ENCODE measurements around the gene TCF7L2.

The TCF7L2 gene

DNA sequence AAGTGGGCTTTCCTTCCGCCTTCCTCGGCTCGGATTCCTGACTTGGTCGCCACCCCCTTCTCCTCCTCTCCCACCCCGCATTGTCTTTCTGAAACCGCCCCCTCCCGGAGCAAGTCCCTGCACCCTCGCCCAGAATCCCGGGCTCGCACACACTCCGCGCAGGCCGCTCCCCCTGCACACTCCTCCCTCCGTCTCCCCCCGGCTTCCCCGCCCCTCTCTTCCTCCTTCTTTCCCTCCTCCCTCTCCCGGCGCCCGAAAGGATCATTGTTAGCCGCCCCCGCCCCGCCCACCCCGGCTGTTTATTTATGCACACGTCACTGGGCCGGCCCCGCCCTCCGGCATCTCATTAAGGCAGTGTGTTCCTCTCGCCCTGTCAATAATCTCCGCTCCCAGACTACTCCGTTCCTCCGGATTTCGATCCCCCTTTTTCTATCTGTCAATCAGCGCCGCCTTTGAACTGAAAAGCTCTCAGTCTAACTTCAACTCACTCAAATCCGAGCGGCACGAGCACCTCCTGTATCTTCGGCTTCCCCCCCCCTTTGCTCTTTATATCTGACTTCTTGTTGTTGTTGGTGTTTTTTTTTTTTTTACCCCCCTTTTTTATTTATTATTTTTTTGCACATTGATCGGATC lies at the start of gene TCF7L2:
Gene TCF7L2 (plus strand): TSS at position 373 of the 633 bp plus-strand sequence. CDS start 510 bp downstream, outside the sequence.
- DNase-seq (ENCODE audit: low spot score): peak; percentile 88

GRCh38 chr10:112902730-112903129 lies 47.3 kb upstream of the TCF7L2 start:
- DNase-seq (ENCODE audit: low spot score): no peak

GRCh38 chr10:112904000-112904399 lies 46.0 kb upstream of the TCF7L2 start:
- no peak for DNase-seq (ENCODE audit: low spot score)

DNA sequence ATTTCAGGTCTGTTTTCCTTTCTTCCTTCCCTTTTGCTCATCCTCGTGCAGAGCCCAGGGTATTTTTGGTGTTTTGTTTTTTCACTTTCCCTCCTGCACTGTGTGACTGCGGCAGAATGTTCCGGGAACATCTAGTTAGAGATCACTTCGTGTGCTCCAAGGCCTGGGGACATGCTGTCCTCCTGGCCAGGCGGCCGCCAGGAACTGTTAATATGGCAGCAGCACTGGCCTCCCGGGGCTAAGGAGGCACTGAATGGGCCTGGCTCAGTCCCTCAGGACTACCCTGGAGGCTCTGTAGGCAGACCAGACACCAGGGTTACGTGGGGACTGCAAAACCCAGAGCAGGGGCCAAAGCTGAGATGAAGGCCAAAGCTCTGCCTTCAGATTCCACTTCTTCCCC lies 43.1 kb upstream of the TCF7L2 start:
- no peak for DNase-seq (ENCODE audit: low spot score)

- DNase-seq (ENCODE audit: low spot score): no peak
Measured at GRCh38 chr10:112907893-112908292, 42.2 kb upstream of the TCF7L2 start.

- DNase-seq (ENCODE audit: low spot score): no peak
Measured at GRCh38 chr10:112911206-112911605, 38.8 kb upstream of the TCF7L2 start.

- DNase-seq (ENCODE audit: low spot score): no peak
Measured at GRCh38 chr10:112912410-112912928, 37.6 kb upstream of the TCF7L2 start.

DNA sequence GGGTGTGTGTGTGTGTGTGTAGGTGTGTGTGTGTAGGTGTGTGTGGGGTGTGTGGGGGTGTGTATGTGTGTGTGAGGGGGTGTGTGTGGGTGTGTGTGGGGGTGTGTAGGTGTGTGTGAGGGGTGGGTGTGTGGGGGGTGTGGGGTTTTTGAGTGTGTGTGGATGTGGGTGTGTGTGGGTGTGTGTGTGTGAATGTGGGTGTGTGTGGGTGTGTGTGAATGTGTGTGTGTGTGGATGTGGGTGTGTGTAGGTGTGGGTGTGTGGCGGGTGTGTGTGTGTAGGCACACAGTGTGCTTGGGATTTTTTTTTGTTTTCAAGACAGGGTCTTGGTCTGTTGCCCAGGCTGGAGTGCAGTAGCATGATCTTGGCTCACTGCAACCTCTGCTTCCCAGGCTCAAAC lies 36.8 kb upstream of the TCF7L2 start:
- no peak for DNase-seq (ENCODE audit: low spot score)

DNA sequence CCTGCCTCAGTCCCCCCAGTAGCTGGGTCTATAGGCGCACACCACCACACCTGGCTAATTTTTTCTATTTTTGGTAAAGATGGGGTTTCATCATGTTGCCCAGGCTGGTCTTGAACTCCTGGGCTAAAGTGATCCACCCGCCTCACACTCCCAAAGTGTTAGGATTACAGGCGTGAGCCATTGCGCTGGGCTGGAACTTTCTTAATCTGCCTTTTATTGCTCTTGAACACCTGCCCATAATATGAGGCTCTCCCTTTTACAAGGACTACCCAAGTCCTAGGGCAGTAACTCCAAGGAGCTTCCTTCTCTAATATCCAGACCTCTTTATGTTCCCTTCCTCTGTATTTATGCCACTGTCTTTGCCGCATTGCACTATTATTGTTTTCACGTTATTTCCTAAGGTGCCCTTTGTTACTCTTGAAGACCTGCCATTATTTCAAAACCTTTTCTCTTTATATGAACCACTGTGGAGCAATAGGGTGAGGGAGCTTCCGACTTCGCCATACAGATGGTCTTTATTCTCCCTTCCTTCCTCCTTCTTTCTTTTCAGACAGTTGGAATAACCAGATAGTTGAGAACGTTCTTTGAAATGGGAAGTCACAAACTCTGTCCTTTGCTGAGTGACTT lies 36.3 kb upstream of the TCF7L2 start:
- DNase-seq (ENCODE audit: low spot score): no peak

DNA sequence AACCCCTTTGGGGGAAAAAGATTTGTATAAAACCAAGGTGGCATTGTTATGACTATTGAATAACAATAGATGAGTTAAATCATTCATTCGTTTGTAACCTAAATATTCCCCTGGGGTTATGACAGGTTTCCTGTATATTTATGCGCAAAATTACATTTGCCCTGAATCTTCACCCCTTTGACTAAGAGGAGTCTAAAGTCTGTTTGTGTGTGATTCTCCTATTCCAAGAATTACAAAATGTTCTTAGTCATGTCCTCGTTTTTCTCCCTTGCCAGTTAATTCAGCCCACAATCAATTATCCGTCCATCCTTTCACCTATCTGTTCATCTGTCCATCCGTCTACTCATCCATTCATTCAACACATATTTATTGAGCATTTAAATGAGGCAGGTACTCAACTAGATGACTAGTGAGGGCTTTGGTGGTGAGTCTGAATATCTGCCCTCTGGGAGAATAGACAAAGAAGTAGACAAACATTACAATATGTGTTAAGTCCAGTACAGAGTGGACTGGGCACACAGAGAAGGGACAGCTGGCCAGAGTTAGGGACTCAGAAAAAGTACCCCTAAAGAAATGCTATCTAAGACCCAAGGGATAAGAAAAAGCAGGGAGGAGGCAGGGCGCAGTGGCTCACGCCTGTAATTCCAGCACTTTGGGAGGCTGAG lies 35.6 kb upstream of the TCF7L2 start:
- DNase-seq (ENCODE audit: low spot score): no peak

DNA sequence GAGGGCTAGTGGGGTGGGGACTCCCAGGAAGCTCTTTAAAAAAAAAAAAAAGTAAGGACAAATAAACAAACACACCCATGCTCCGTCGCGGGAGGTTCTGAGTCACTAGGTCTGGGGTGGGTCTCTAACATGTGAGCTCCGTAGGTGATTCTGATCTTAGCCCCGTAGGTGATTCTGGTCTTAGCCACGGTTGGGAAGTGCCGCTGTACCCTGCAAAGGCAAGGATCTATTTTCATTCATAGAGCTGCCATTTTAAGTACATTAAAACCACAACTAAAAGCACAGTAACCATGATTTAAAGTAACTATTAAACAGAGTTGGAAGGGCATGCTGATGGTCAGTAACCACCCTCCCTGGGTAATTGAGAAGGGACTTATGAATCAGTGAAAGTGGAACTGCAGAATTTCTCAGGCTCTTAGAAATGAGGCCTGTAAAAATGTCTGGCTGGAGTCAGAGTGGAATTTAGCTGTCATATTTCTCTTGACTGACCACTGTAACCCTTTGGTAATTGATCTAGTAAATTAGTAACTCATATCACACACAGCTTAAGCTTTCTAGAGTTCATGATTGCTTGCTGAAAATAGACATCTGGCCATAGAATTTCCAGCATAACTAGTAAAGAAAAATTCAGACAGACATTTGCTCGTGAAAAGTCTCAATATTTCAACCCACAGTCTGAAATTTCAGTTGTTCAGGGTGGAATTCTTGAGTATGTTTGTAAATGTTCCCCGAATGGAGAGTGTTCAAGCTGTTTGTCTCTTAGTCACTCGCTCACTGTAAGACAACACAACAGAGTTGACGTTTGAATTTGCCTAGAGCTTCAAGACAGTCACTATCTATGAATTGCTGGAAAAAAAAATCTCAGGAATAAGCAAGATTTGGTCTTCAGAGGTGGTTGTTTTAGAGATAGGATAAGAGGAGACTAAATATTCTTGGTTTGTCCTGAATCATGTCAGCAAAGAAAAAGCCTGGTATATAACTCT lies 34.2 kb upstream of the TCF7L2 start:
- no peak for DNase-seq (ENCODE audit: low spot score)

GRCh38 chr10:112917681-112918080 lies 32.4 kb upstream of the TCF7L2 start:
- no peak for DNase-seq (ENCODE audit: low spot score)

GRCh38 chr10:112918771-112919170 lies 31.3 kb upstream of the TCF7L2 start:
- DNase-seq (ENCODE audit: low spot score): no peak

- no peak for DNase-seq (ENCODE audit: low spot score)
Measured at GRCh38 chr10:112919721-112920120, 30.3 kb upstream of the TCF7L2 start.

DNA sequence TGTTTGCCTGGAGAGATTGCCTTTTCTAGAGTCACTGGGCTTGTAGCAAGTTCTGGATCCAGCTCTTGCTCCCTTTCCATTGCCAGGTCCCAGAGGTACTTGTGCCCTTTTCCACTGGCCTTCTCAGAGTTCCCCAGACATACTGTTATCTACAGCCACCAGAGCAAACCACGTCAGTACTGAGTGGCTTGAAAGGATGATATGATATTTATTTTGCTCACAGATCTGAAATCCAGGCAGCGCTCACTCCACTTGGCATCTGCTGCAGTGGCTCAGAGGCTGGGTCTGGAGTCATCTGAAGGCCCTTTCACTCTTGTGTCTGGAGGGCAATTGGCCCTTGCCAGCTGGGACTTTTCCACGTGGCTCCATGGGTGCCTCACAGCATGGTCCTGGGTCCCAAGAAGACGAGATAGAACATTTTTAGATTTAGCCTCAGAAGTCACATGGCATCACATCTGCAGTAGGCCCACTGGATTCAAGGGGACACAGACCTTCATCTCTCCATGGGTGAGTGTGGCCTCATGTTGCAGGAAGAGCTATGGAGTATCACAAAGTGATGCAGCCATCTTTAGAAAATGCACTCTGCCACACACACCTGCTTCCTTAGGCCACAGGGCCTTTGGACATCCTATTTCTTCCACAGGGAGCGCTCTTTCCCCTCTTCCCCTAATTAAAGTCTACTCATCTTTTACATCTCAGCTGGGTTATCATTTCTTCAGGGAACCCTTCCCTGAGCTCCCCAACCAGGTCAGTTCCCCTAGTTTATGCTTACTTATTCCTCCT lies 22.9 kb upstream of the TCF7L2 start:
- no peak for DNase-seq (ENCODE audit: low spot score)

DNA sequence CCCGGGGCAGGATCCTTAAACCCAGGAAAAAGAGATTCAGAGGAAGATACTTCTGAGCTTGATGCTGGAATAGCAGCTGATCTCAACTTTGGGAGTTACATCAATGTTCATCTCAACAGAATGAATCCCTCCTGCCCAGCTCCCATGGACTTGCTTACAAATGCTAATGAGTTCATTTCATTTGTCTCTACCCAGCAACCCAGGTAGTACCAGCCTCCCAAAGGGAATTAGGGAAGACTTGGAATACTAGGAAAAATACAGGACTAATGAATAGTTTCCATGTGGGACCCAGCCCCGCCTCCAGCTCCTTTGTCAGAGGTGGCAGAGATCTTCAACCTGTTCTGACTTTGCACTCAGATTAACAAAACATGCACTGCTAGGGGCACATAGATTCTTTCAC lies 22.1 kb upstream of the TCF7L2 start:
- no peak for DNase-seq (ENCODE audit: low spot score)

- DNase-seq (ENCODE audit: low spot score): no peak
Measured at GRCh38 chr10:112932658-112933057, 17.4 kb upstream of the TCF7L2 start.

DNA sequence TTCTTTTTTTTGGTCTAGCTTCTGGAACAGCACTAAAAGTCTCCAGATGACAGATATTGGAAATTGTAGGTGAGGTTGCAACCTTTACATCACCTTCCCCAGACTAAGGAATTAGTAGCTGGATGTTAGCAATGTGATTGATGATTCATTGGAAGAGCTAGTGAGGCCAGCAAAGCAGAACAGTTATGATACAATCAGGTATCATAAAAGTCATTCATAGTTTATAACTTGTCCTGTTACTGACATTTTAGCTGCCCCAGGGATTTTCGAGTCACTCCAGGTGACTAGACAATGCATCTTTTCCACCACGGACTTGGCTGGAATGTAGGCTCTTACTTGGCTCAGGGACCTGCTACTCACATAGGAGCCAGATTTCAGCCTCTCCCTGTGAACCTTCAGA lies 15.9 kb upstream of the TCF7L2 start:
- DNase-seq (ENCODE audit: low spot score): no peak

GRCh38 chr10:112938808-112939482 lies 11.1 kb upstream of the TCF7L2 start:
- no peak for DNase-seq (ENCODE audit: low spot score)

- DNase-seq (ENCODE audit: low spot score): no peak
Measured at GRCh38 chr10:112945811-112946210, 4.2 kb upstream of the TCF7L2 start.

DNA sequence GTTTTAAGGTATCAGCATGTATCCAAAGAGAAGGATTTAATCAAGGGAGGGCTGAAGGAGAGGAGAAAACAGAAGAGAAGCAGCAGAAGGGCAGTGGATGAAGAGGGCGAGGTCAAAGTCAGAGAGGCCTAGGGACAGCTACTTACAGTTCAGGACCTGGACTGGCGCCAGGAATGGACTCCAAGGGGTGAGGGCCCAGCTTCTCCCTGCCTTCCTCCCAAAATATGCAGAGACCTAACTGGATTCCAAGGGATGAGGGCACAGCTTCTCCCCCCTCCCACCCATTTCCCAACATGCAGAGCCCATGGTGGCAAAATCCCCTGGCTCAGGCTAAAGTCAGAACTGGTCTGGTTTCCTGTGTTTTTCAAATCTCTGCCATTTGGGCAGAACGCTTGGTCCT lies 3.4 kb upstream of the TCF7L2 start:
- DNase-seq (ENCODE audit: low spot score): no peak
